ENCODE results near the gene FAXDC2. TPM values are rescaled to one million over a fixed set of nuclear protein-coding genes. Genes with fewer than 3 reads are reported as not detected.
"Not testable (repeated sequence)": the region's sequence is repeated elsewhere in the genome, so short reads cannot be mapped to it uniquely, and the experiment has no call there.

FAXDC2 gene
- total RNA-seq, 1 donor from 2014 or later = 25.3 TPM

DNA sequence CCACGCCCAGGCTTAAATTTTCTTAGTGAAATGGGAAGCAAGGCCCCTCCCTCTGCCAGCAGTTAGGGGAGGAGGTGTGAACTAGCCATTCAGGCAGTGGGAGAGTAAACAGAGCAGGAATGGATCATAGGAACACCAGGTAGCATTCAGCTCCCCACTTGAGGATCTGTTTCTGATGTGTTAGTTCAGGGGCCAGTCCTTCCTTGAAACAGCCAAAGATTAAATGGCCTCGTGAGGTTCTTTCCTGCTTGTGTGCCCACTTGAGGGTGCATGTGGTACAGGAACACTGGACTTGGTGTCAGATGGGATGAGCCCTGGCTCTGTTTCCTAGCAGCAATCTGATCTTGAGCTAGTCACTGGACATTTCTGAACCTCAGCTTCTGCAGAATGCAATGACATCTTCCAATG is 21.2 kb downstream of the FAXDC2 start:
- no peaks in the 10 kb centered on the region for H3K27me3 ChIP-seq
- intact Hi-C loops (cut with DNase I) = no loop called here
- TF ChIP-seq, protein P1, sequence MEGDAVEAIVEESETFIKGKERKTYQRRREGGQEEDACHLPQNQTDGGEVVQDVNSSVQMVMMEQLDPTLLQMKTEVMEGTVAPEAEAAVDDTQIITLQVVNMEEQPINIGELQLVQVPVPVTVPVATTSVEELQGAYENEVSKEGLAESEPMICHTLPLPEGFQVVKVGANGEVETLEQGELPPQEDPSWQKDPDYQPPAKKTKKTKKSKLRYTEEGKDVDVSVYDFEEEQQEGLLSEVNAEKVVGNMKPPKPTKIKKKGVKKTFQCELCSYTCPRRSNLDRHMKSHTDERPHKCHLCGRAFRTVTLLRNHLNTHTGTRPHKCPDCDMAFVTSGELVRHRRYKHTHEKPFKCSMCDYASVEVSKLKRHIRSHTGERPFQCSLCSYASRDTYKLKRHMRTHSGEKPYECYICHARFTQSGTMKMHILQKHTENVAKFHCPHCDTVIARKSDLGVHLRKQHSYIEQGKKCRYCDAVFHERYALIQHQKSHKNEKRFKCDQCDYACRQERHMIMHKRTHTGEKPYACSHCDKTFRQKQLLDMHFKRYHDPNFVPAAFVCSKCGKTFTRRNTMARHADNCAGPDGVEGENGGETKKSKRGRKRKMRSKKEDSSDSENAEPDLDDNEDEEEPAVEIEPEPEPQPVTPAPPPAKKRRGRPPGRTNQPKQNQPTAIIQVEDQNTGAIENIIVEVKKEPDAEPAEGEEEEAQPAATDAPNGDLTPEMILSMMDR (IDR thresholded peaks at IDR 0.05) = no peak
- peaks cover 19 to 55% of the 10 kb centered on the region in 2 donors for H3K36me3 ChIP-seq
- H3K9me3 ChIP-seq = no peaks in the 10 kb centered on the region
- DNase-seq (ENCODE audit: low spot score in 2 of 2) = no peak
- H3K4me3 ChIP-seq = no peak overlapping the region
- no peak overlapping the region for H3K27ac ChIP-seq
- H3K4me1 ChIP-seq = no peaks in the 10 kb centered on the region

DNA sequence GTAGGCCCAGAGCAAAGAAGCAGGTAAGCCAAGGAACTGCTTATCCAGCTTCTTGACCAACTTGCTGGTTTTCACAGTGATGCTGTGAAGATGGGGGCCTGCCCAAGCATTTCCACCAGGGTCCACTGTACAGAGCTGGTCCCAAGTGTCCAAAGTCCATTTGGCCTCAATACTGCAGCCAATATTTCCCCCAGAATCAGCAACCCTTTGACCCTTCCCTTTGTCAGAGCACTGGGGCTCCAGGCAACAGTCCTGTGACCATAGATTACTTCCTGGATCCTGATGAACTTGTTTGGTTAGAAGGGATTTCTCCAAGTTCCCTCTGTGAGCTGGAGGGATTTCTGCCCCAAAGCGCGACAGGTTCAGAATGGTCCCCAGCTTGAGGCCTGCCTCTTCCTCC is 26.3 kb downstream of the FAXDC2 start:
- intact Hi-C loops (cut with DNase I) = no loop called here
- Histone ChIP-seq H3K27me3 (no peaks in the 10 kb centered on the region), H3K4me1 (no peaks in the 10 kb centered on the region), H3K9me3 (no peaks in the 10 kb centered on the region), H3K4me3 (no peak overlapping the region), H3K36me3 (peaks cover 33 to 69% of the 10 kb centered on the region in 2 donors), H3K27ac (no peak overlapping the region)
- TF ChIP-seq, protein P1 (IDR thresholded peaks at IDR 0.05) = no peak
- no peak for DNase-seq (ENCODE audit: low spot score in 2 of 2)

DNA sequence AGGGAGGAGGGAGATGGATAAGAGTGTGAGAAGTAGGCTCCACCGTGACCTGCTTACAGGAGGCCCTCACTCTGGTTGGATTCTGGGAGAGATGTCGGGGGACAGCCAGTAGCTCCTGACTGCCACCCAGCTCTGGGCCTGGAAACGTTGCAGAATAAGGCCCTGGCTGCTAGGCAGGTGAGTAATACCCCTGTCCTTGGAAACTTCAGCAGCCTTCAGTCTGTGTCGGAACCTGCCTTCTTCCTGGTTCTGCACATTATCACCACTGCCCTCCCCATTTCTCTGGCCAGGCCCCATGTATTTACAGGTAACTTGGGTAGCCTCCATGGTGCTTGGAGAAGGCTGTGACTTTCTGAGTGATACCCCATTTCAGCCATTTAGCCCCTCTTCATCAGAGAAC is 26.8 kb downstream of the FAXDC2 start:
- intact Hi-C loops (cut with DNase I) = no loop called here
- H3K4me1 ChIP-seq = no peaks in the 10 kb centered on the region
- H3K27ac ChIP-seq = no peak overlapping the region
- TF ChIP-seq, protein P1 (IDR thresholded peaks at IDR 0.05) = no peak
- H3K9me3 ChIP-seq = no peaks in the 10 kb centered on the region
- no peak for DNase-seq (ENCODE audit: low spot score in 2 of 2)
- H3K4me3 ChIP-seq = no peak overlapping the region
- no peaks in the 10 kb centered on the region for H3K27me3 ChIP-seq
- H3K36me3 ChIP-seq = peaks cover 31 to 67% of the 10 kb centered on the region in 2 donors

DNA sequence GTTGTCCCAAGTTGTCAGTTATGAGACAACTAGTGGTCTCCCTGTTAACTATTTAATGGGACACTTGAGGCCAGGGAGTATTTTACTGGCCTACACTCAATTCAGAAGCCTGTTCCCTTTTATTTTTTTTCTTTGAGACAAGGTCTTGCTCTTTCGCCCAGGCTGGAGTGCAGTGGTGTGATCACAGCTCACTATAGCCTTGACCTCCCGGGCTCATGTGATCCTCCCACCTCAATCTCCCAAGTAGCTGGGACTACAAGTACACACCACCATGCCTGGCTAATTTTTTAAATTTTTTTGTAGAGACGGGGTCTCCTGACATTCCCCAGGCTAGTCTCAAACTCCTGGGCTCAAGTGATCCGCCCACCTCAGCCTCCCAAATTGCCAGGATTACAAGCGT is 27.5 kb downstream of the FAXDC2 start:
- H3K4me3 ChIP-seq; H3K9me3 ChIP-seq; intact Hi-C loops (cut with DNase I); H3K4me1 ChIP-seq; H3K27me3 ChIP-seq; DNase-seq (ENCODE audit: low spot score in 2 of 2); H3K27ac ChIP-seq: not testable (repeated sequence)
- H3K36me3 ChIP-seq = peaks cover 31 to 67% of the 10 kb centered on the region in 2 donors

DNA sequence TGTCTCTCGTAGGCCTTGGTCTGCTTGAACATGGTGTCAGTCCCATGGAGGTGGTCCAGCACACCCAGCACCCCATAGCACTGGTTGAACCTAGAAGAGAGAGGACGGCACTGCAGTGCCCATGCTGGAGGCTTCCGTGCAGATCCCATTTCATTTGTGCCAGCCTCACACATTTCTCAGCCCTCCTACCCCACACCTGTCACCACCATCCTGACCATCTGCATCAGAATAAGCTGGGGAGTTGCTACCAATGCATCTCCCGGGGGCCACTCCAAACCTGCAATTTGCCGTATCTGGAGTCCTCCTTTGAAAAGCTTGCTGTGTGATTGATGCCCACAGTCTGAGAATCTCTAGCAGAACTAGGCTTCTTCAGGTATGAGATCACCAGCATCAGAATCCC is 30.0 kb downstream of the FAXDC2 start:
- peaks cover 30 to 79% of the 10 kb centered on the region in 2 donors for H3K36me3 ChIP-seq
- no peaks in the 10 kb centered on the region for H3K27me3 ChIP-seq
- no peak overlapping the region for H3K27ac ChIP-seq
- TF ChIP-seq, protein P1 (IDR thresholded peaks at IDR 0.05) = no peak
- intact Hi-C loops (cut with DNase I) = no loop called here
- no peak overlapping the region for H3K4me3 ChIP-seq
- DNase-seq (ENCODE audit: low spot score in 2 of 2) = no peak
- H3K4me1 ChIP-seq = no peaks in the 10 kb centered on the region
- H3K9me3 ChIP-seq = no peaks in the 10 kb centered on the region

DNA sequence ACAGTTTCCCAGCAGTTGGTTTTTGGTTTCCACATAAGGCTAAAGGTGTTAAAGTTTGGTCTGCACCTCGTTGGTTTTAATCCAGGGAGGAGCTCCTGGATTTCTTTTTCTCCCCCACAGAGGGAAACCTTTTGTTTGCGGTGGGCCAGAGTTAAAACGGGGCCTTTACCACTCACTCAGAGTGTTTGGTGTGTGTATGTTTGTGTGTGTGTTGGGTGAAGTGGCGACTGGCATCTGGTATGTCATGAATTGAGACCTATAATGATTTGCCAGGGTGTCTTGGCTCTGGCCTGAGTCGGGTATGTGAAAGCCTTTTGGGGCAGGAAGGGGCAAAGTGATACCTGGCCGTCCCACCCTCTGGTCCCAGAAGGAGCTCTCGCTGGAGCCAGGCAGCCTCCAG is 30.9 kb downstream of the FAXDC2 start:
- H3K4me1 ChIP-seq = no peaks in the 10 kb centered on the region
- DNase-seq (ENCODE audit: low spot score in 2 of 2) = no peak
- TF ChIP-seq, protein P1 (IDR thresholded peaks at IDR 0.05) = no peak
- no peaks in the 10 kb centered on the region for H3K9me3 ChIP-seq
- H3K4me3 ChIP-seq = no peak overlapping the region
- H3K27me3 ChIP-seq = no peaks in the 10 kb centered on the region
- peak overlapping the region in 1 of 2 donors; percentile 51 for H3K27ac ChIP-seq
- peaks cover 34 to 83% of the 10 kb centered on the region in 2 donors for H3K36me3 ChIP-seq
- intact Hi-C loops (cut with DNase I) = no loop called here
